ENCODE data around the gene HSD17B2.
"Not testable (repeated sequence)": the region's sequence is repeated elsewhere in the genome, so short reads cannot be mapped to it uniquely, and the experiment has no call there.

The HSD17B2 gene

GRCh38 chr16:82137822-82138167 is 102.7 kb downstream of the HSD17B2 start:
- no peak for DNase-seq

GRCh38 chr16:82138478-82139285 is 103.6 kb downstream of the HSD17B2 start:
- DNase-seq: peak; percentile 24

- not testable (repeated sequence) for DNase-seq
Observed at GRCh38 chr16:82139286-82139571, 104.2 kb downstream of the HSD17B2 start.

DNA sequence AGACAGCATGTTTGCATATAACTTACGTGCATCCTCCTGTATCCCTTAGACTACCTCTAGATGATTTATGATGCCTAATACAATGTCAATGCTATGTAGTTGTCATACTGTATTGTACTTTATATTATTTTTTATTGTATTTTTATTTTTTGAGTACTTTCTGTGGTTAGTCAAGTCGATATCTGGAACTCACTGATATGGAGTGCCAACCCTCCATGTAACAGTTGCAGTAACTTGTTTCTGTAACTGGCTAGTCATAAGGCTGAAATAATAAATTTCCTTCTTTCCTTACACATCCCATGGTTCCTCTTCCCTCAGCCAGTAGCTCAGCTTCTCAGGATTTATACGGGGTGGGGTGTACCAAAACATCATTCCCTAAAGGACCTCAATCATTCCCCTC is 111.5 kb downstream of the HSD17B2 start:
- no peak for DNase-seq

GRCh38 chr16:82146957-82147356 is 111.9 kb downstream of the HSD17B2 start:
- DNase-seq: no peak

DNA sequence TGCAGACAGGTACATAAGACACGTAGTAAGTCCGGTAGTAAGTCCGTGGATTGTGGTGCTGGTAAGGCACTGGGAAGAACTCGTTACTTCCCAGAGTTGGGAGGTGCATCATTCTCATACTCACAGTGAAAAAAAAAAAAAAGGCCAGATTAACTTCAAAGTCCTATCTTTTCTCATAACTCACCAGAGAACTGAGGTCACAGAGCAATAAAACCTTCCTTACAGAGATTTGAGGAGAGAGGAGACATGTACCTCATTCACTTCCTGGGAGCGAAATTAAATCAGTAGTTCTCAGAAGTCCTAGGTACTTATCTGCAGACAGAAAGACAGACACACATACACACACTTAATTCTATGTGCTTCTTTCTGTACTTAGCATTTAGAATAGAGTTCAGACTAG is 112.5 kb downstream of the HSD17B2 start:
- no peak for DNase-seq
